HuH-7.5 (cell line): ENCODE measurements around the gene HS3ST5.

Experiments used
- DNase-seq: peaks from one replicate; pipeline ENCODE4 v3.0.0; 2011; ENCODE audit warnings: low spot score

The HS3ST5 gene, protein sequence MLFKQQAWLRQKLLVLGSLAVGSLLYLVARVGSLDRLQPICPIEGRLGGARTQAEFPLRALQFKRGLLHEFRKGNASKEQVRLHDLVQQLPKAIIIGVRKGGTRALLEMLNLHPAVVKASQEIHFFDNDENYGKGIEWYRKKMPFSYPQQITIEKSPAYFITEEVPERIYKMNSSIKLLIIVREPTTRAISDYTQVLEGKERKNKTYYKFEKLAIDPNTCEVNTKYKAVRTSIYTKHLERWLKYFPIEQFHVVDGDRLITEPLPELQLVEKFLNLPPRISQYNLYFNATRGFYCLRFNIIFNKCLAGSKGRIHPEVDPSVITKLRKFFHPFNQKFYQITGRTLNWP

GRCh38 chr6:114342826-114343781 lies at the start of gene HS3ST5:
HS3ST5 (minus strand) TSS chr6:114343023; CDS start chr6:114062845, 280,178 bp downstream.
- peak; percentile 85 for DNase-seq

- DNase-seq = no peak
These were observed 47.4 kb upstream of the HS3ST5 start for GRCh38 chr6:114390176-114390575.

GRCh38 chr6:114389111-114389510 lies 46.3 kb upstream of the HS3ST5 start:
- no peak for DNase-seq

DNA sequence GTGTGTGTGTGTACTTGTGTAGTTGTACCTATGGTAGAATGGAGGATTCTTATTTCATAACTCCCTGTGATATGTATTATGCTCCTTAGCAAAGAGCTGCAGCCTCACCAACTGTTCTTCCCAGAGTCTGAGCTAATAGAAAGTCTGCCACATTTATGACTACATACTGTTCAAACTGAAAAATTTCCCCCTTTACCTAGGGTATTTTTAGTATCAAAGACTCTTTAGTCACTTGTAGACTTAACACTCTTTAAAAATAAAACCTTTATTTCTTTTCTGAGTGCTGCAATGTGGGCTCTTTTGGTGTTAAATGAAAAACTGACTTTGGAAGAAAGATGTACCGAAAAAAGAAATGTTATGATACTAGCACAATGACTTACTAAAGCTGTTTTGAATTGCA lies 39.6 kb upstream of the HS3ST5 start:
- no peak for DNase-seq

GRCh38 chr6:114377881-114378280 lies 35.1 kb upstream of the HS3ST5 start:
- no peak for DNase-seq

- DNase-seq = no peak
These were observed 33.9 kb upstream of the HS3ST5 start for GRCh38 chr6:114376611-114377175.

GRCh38 chr6:114375541-114376192 lies 32.8 kb upstream of the HS3ST5 start:
- no peak for DNase-seq

DNA sequence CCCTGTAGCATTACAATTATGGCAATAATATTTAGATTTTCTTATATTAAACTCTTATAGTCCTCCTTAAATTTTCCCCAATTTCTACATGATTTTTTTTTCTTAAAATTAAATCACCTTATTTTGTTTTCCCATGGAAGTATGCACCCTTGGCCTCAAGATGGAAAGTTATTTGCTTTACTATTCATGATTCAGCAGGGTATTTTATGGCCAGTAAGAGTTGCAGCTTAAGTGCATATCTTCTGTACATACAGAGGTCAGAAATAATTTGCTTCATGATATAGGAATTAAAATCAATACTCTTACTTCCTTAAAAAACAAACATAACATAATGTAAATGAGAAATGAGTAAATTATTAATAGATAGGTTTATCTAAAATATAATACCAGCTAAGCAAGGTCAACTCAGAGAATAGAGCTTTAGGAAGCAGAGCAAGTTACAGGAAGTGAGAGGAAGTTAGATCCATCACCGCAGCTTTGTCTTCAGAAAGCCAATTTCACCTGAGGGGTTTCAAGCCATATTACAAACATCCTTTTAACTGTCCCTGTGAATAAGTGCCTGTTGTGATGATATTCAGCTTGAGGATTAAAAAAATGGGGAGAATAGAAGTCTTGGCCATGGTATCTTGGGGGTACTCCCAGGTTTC lies 24.6 kb upstream of the HS3ST5 start:
- no peak for DNase-seq

GRCh38 chr6:114366899-114367298 lies 24.1 kb upstream of the HS3ST5 start:
- no peak for DNase-seq

DNA sequence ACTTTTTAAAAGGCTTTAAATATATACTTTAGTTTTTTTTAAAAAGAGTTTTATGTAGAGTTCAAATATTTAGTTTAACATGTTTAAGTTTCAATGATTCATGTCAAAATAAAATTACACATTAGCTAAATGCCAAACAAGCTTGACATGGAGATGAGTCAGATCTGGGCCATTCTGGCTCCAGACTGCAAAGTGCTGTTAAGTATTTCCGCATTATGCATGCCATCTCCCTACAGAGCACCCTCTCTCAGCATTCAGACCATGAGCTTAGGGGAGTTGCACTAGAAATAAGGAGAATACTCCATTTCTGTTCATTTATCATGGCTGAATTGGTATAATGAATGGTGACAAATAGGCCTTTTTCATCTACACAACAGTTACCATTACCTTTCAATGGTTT lies 21.5 kb upstream of the HS3ST5 start:
- no peak for DNase-seq

GRCh38 chr6:114362957-114363356 lies 20.1 kb upstream of the HS3ST5 start:
- DNase-seq = no peak

- DNase-seq = no peak
These were observed 19.6 kb upstream of the HS3ST5 start for GRCh38 chr6:114362396-114362795.

DNA sequence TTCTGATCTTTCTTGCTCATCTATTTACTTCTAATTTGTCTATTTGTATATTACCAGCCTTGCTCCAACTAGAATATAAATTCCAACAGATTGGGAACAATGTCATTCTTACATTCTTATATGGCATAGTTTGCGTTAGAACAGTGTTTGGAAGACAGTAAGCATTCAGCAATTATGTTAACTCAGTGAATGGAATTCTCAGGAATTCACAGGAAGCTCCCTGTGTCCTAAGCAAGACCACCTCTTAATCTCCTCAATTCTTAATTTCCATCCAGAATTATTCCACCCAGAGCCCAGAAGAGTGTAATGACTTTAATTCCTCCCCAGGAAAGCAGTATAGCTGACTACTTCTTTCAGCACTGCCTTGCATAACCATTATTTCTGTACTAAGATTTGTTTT lies 18.2 kb upstream of the HS3ST5 start:
- no peak for DNase-seq

DNA sequence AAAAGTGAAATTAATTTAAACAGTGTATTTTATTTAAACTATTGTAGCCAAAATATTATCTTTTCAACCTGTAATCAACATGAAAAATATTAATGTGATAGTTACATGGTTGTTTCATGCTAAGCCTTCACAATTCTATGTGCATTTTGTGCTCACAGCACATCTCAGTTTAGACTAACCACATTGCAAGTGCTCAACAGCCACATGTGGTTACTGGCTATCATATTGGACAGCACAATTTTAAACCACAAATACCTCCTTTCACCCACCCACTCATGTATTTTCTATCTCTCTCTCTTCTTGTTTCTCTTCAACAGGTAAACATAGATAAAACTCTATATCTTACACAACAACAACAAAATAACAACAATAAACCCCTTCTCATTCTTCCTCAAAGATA lies 12.5 kb upstream of the HS3ST5 start:
- DNase-seq = no peak

DNA sequence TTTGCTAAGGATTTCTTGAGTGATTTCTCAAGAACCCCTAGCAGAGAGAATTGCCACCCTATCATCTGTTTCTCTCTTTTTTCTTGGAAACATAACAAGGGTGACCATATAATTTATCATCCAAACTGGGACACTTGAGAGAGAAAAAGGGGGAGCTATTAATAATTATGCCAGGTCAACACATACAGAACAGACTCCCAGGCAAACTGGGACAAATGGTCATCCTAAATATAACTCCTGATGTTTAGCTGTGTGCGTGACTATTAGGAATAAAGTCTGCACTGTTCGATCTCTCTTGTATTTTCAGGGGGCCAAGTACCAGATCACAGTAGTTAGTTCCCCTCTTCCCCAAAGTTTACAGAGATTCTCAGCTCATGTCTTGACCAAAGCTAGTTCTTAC lies 11.7 kb upstream of the HS3ST5 start:
- DNase-seq = no peak

DNA sequence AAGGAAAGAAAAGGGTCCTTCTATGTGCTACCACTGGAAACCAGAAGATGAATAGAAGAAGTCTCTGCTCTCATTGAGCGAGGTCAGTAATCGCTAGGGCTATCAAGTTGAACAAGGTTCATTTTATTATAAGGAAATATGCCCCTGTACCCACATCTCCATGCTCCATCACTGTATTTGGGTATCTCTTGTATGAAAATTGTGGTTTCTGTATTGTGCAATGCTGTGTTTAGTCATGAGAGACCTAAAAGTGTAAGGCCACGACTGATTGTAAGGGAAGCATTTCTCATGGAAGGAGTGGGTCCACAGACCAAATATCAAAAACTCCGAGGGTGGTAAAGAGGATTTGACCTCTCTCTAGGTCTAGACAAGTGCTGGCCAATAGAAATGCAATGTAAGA lies 3.6 kb upstream of the HS3ST5 start:
- DNase-seq = no peak

- no peak for DNase-seq
These were observed 2.1 kb upstream of the HS3ST5 start for GRCh38 chr6:114344971-114345275.

DNA sequence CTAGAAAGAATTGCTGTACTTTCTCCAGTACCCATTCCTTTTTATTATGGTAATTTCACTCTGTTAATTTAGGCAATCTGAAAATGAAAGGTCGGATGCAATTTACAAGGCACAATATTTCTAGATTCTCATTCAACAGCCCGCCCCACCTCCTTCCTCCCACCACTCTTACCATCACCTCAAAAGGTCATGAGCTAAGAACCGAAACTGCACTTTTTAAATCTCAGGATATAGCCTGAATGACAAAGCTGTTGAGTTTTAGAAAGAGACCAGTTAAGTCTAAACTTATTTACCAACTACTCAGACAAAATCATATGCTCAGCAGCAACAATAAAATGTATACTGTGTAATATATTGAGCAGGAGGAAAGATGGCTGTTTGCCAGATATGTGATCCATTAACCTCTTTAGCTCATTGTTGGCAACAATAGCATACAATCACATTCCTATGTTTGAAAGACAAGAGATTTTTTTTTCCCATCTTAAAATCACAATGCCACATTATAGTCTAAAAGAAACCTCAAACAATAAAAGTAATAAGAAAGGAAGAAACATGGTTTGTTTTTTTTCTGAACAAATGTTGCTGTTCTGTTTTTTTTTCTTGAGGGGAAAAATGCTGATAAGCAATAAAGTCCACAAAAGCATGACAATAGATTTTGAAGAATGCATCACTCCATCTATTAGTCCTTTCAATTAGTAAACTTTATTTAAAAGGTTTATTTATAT lies 1.6 kb upstream of the HS3ST5 start:
- no peak for DNase-seq

DNA sequence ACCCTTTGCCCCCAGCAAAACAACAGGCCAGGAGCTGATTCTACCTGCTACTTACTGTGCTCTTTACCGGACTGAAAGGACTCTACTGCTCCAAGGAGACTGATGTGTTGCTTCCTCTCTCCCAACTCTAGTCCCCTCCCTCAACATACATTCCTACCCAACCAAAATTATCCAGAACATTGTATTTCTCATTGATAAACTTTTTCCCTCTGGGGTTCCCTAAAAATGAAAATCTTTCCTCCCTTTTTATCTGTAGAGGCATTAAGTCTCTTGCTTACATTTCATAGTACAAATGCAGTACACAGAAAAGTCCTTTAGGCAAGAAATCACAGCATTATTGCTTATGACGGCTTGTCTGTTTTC lies 940 bp upstream of the HS3ST5 start:
- no peak for DNase-seq

DNA sequence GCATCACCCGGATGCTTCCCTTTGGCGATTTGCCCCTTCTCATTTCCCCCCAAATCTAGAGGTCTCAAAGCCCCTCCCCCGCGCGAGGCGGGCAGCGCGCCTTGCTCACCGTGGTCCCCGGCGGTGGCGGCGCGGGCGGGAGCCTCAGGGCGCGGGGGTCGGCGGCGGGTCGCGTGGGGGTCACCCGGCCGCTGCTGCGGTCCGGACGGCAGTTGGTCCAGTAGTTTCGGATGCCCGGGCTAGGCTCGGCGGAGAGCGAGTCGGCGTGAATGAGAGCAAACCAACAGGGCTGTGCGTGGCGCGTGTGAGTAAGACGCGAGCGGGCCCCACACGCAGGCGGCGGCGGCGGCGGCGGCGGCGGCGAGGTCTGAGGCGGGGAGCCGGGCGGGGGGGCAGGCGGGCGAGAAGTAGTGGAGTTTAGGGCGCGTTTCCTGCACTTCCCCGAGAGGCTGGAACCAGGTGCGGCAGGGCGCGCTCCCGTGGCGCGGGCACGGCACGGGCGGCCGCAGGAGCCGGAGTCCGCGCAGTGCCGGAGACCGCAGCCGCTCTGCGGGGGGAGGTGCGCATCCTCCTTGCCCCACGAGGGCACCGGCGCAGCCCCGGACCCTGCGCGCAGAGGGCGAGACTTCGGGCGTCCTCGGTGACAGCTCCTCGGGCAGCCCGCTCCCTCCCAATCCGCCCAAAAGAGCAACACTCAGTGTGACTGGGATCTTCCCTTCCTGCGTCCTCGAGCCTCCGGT lies 567 bp downstream of the HS3ST5 start:
- peak; percentile 33 for DNase-seq

GRCh38 chr6:114339706-114340105 lies 3.1 kb downstream of the HS3ST5 start:
- no peak for DNase-seq
